GM18511 (cell line): ENCODE measurements around the gene KLK8.
"Not testable (repeated sequence)": the region's sequence is repeated elsewhere in the genome, so short reads cannot be mapped to it uniquely, and the experiment has no call there.

ENCODE experiments used
- ATAC-seq: cut with Tn5 transposase; IDR thresholded peaks from one replicate; pipeline ENCODE4 v1.9.1; 2021; ENCODE audit warnings: mild to moderate bottlenecking, moderate library complexity; ENCODE audit not compliant: unreplicated experiment

Gene KLK8

GRCh38 chr19:50984416-50984815 is 17.0 kb downstream of the KLK8 start:
- not testable (repeated sequence) for ATAC-seq

DNA sequence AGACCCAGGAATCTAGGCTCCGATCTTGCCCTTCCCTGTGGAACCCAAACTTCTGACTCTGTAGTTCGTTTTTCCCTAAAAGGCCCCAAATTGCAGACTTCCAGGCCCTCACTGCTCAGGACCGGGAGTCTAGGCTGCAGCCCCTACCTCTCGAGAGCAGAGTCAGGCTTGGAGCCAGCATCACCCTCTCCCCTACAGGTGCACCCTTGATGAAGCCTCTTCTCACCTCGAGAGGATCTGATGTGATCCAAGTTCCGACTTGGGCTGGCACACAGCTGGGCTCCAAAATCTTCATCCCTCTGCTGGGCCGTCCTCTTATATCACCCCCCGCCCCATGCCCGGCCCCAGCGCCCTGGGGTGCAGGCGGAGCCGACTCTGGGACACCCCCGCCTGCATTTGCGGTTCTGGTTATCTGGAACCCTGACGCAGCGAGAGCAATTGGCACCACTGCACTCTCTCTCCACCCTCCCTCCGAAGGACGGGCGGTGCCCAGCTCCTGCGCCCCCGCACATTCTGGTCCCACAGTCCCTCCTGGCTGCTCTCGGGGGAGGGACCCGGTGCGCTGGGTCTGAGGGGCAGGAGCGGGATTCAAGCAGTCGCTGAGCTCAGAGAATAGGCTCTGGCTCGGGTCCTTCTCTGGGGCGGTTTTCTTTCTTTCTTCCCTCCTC is 17.6 kb downstream of the KLK8 start, which contains the start of gene KLK7:
KLK7 (minus strand) TSS at position 293 of the 668 bp plus-strand sequence. CDS start 1,518 bp downstream, outside the sequence.
- no peak for ATAC-seq

- no peak for ATAC-seq
Observed at GRCh38 chr19:50982186-50982585, 19.2 kb downstream of the KLK8 start.

GRCh38 chr19:50981587-50982146 is 19.7 kb downstream of the KLK8 start:
- no peak for ATAC-seq

GRCh38 chr19:50980208-50980607 is 21.2 kb downstream of the KLK8 start:
- ATAC-seq = no peak

GRCh38 chr19:50979758-50980157 is 21.6 kb downstream of the KLK8 start:
- no peak for ATAC-seq

- no peak for ATAC-seq
Observed at GRCh38 chr19:50978772-50979390, 22.5 kb downstream of the KLK8 start.

- no peak for ATAC-seq
Observed at GRCh38 chr19:50977626-50978025, 23.8 kb downstream of the KLK8 start.

- no peak for ATAC-seq
Observed at GRCh38 chr19:50975766-50976165, 25.6 kb downstream of the KLK8 start.

DNA sequence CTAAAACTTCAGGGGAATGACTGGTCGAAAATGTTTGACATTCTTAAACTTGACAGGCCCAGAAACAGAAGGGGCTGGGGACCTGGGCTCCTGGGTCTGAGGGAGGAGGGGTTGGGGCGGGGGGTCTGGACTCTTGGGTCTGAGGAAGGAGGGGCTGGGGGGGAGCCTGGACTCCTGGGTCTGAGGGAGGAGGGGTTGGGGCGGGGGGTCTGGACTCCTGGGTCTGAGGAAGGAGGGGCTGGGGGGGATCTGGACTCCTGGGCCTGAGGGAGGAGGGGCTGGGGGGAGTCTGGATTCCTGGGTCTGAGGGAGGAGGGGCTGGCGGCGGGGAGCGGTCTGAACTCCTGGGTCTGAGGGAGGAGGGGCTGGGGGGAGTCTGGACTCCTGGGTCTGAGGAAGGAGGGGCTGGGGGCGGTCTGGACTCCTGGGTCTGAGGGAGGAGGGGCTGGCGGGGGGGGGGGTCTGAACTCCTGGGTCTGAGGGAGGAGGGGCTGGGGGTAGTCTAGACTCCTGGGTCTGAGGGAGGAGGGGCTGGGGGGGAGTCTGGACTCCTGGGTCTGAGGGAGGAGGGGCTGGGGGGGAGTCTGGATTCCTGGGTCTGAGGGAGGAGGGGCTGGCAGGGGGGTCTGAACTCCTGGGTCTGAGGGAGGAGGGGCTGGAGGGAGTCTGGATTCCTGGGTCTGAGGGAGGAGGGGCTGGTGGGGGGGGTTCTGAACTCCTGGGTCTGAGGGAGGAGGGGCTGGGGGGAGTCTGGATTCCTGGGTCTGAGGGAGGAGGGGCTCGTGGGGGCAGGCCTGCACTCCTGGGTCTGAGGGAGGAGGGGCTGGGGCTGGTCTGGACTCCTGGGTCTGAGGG is 26.5 kb downstream of the KLK8 start:
- ATAC-seq = no peak

- ATAC-seq = no peak
Observed at GRCh38 chr19:50972795-50973376, 28.5 kb downstream of the KLK8 start.

GRCh38 chr19:50969810-50970209 is 31.6 kb downstream of the KLK8 start:
- ATAC-seq = not testable (repeated sequence)

- ATAC-seq = no peak
Observed at GRCh38 chr19:50969413-50969760, 32.0 kb downstream of the KLK8 start, which contains the start of gene KLK6. Gene KLK6 (minus strand): TSS chr19:50969591. CDS start chr19:50968104, 1,487 bp downstream.

- no peak for ATAC-seq
Observed at GRCh38 chr19:50968716-50969412, 32.5 kb downstream of the KLK8 start.

DNA sequence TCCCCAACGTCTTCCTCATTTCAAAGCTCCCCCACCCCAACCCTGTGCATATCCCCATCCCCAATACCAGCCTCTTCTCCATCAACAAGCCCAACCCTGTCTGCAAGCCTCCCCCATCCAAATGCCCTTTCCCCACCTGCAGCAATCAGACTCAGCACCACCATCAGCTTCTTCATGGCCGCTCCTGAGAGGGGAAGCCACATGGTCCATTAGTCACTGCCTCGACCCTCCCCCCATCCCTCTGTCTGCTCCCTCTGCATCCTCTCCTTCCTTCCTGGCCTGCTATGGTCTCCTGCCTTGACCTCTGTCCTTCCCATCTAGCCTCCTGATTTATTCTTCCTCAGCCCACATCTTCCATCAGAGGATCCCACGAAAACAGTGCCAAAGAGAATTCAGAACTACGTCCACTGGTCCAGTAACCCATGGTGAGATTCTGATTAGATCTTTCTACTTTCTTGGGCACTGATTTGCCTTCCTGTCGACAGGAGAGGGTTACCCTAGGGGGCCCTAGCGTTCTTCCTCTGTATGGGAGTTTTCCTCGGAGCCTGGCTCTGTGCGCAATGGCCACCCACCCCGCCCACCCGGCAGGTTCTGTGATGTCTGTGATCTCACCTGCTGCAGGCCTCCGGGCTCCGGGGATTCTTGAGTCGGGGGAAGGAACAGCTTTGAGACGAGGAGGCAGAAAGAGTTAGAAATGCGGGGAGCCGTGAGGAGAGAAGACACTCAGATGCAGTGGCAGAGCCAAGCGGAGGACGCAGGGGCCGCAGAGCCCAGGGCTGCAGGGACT is 33.3 kb downstream of the KLK8 start:
- ATAC-seq = no peak

- no peak for ATAC-seq
Observed at GRCh38 chr19:50964266-50964665, 37.1 kb downstream of the KLK8 start.

DNA sequence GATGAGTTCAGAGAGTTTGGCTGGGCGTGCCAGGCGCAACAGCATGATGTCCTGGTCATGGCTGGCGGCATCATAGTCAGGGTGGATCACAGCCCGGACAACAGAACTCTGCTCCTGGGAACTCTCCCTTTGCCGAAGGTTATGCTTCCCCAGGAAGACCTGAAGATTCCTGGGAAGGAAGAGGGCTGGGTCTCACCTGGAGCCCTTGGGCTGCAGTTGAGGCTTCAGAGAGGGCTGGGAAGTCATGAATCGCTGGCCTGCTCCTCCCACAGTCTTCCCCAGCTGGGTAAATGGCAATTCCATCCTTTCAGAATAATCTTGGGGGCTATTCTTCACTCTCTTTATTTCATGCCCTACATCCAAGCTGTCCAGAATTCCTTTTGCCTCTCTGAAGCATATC is 38.0 kb downstream of the KLK8 start:
- ATAC-seq = no peak

GRCh38 chr19:50962245-50962644 is 39.2 kb downstream of the KLK8 start:
- ATAC-seq = no peak

GRCh38 chr19:50959731-50960500 is 41.5 kb downstream of the KLK8 start:
- ATAC-seq = no peak
